HepG2 (cell line): ENCODE results near the gene ACOT6. TPM values are rescaled to one million over a fixed set of nuclear protein-coding genes. Genes with fewer than 3 reads are reported as not detected.

Experiments
- HOXA5 ChIP-seq: sonication (generic); formaldehyde crosslinking; IDR thresholded peaks from 2 replicates; pipeline ENCODE4 v1.4.0; 2020; ENCODE audit warnings: missing genetic modification reagents
- KDM3A ChIP-seq: IDR thresholded peaks from 2 replicates; pipeline ENCODE4 v1.6.1; 2018; ENCODE audit warnings: low read depth, missing compliant biosample characterization
- MBNL3 ChIP-seq: fragments of 250-450 bp; sonication (Bioruptor Pico); conservative IDR thresholded peaks from 2 replicates; pipeline ENCODE4 v1.8.0; 2022; ENCODE audit warnings: mild to moderate bottlenecking, inconsistent platforms
- MEIS2 ChIP-seq: sonication (generic); formaldehyde crosslinking; IDR thresholded peaks from 2 replicates; pipeline ENCODE4 v1.9.0; 2021; ENCODE audit warnings: mild to moderate bottlenecking, missing genetic modification reagents
- MTA3 ChIP-seq: sonication (generic); formaldehyde crosslinking; IDR thresholded peaks from 2 replicates; pipeline ENCODE4 v1.4.0; 2020; ENCODE audit warnings: missing genetic modification reagents
- RFX5 ChIP-seq: IDR thresholded peaks from 2 replicates; pipeline ENCODE4 v1.6.1; 2011; ENCODE audit warnings: low read depth, low read length, improper control_type of control experiment
- SMYD3 ChIP-seq: sonication (generic); formaldehyde crosslinking; IDR thresholded peaks from 2 replicates; pipeline ENCODE4 v1.8.1; 2023; ENCODE audit warnings: mild to moderate bottlenecking, missing genetic modification reagents
- SRSF9 ChIP-seq: fragments of 200-400 bp; formaldehyde crosslinking; IDR thresholded peaks from 2 replicates; pipeline ENCODE4 v1.6.1; 2018; ENCODE audit warnings: borderline replicate concordance, mild to moderate bottlenecking, low read depth, low read length; ENCODE audit not compliant: insufficient read depth, poor library complexity, severe bottlenecking
- ZFYVE20 ChIP-seq: sonication (generic); formaldehyde crosslinking; IDR thresholded peaks from 2 replicates; pipeline ENCODE4 v1.8.0; 2023; ENCODE audit warnings: low read depth, mild to moderate bottlenecking, moderate library complexity, missing genetic modification reagents, borderline replicate concordance
- ZNF253 ChIP-seq: sonication (generic); formaldehyde crosslinking; IDR thresholded peaks from 2 replicates; pipeline ENCODE4 v1.8.0; 2022; ENCODE audit warnings: mild to moderate bottlenecking, missing genetic modification reagents, borderline replicate concordance
- ZNF781 ChIP-seq: sonication (generic); formaldehyde crosslinking; IDR thresholded peaks from 2 replicates; pipeline ENCODE4 v1.5.1; 2020; ENCODE audit warnings: borderline replicate concordance, mild to moderate bottlenecking, missing genetic modification reagents; ENCODE audit errors: not compliant biosample characterization
- ZSCAN21 ChIP-seq: sonication (generic); formaldehyde crosslinking; IDR thresholded peaks from 2 replicates; pipeline ENCODE4 v1.8.0; 2022; ENCODE audit warnings: mild to moderate bottlenecking, missing genetic modification reagents, moderate library complexity, borderline replicate concordance
- polyA plus RNA-seq, 8 experiments: library from polyadenylated mRNA; depleted of rRNA in 3 of 8; stranded (reverse) in 7 of 8; unstranded in 1 of 8; fragments of >200 nt; fragmentation: Illumina TruSeq in 4 of 8; extraction: Trizol in 4 of 8; gene quantifications; 2 replicates each; pipeline versions ENCODE4 v1.2.1 to v1.2.3, GENCODE V29; 2011 to 2016; ENCODE audit warnings: low read depth in 4 of 8, missing spikeins in 1 of 8, mixed read lengths in 1 of 8; ENCODE audit not compliant: insufficient read depth in 1 of 8
- total RNA-seq, 5 experiments: library from RNA; depleted of rRNA; stranded (reverse); fragments of >200 nt; fragmentation: Illumina TruSeq; extraction: Trizol; gene quantifications; 2 replicates each; pipeline ENCODE4 v1.2.3, GENCODE V29; 2016; ENCODE audit warnings: low read depth in 1 of 5
- TF ChIP-seq, protein P1 (sequence below), 2 experiments: sonication (generic) in 1 of 2; formaldehyde crosslinking in 1 of 2; IDR thresholded peaks; 2 replicates each; pipeline versions ENCODE4 v1.5.1 to v1.6.1; 2011 to 2020; ENCODE audit warnings: borderline replicate concordance in 1 of 2, low read depth in 1 of 2, low read length in 1 of 2, mild to moderate bottlenecking in 1 of 2, missing genetic modification reagents in 1 of 2, moderate library complexity in 1 of 2
- TF ChIP-seq, protein P2 (sequence below): sonication (generic); formaldehyde crosslinking; IDR thresholded peaks from 2 replicates; pipeline ENCODE4 v1.8.1; 2023; ENCODE audit warnings: mild to moderate bottlenecking, inconsistent platforms, moderate library complexity, missing genetic modification reagents, borderline replicate concordance
- TF ChIP-seq, protein P3 (sequence below), 2 experiments: fragments of 450-650 bp in 1 of 2; sonication (generic) in 1 of 2; formaldehyde crosslinking; IDR thresholded peaks; 2 replicates each; pipeline versions ENCODE4 v1.5.0 to v1.8.0; 2020 to 2022; ENCODE audit warnings: mild to moderate bottlenecking in 1 of 2, missing genetic modification reagents in 1 of 2
- TF ChIP-seq, protein P4 (sequence below): sonication (generic); formaldehyde crosslinking; conservative IDR thresholded peaks from 2 replicates; pipeline ENCODE4 v1.4.0; 2020; ENCODE audit warnings: mild to moderate bottlenecking, missing genetic modification reagents, moderate library complexity
- TF ChIP-seq, protein P5 (sequence below): sonication (generic); formaldehyde crosslinking; IDR thresholded peaks from 2 replicates; pipeline ENCODE4 v1.5.0; 2020; ENCODE audit warnings: missing genetic modification reagents, mild to moderate bottlenecking, borderline replicate concordance

ACOT6 gene
- total and polyA plus RNA-seq, 2 of the 13 experiments (the other 11 are each of a cell fraction or from before 2014, with no cell fraction given): 0.15 to 0.27 TPM

DNA sequence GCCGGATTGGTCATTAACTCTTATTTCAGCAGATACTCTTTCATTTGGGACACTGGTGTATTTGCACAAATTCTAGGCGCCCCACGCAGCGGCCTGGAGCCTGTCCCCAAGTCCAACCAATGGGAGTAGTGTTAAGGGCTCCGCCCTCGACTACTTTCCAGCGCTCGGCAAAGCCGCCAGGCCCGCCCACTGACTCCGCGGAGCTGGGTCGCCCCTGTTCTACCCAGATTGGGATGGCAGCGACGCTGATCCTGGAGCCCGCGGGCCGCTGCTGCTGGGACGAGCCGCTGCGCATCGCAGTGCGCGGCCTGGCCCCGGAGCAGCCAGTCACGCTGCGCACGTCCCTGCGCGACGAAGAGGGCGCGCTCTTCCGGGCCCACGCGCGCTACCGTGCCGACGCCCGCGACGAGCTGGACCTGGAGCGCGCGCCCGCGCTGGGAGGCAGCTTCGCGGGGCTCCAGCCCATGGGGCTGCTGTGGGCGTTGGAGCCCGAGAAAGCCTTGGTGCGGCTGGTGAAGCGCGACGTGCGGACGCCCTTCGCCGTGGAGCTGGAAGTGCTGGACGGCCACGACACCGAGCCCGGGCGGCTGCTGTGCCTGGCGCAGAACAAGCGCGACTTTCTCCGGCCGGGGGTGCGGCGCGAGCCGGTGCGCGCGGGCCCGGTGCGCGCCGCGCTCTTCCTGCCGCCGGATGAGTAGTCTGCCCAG, at the start of gene ACOT6 (continued):
- TF ChIP-seq, protein P1, sequence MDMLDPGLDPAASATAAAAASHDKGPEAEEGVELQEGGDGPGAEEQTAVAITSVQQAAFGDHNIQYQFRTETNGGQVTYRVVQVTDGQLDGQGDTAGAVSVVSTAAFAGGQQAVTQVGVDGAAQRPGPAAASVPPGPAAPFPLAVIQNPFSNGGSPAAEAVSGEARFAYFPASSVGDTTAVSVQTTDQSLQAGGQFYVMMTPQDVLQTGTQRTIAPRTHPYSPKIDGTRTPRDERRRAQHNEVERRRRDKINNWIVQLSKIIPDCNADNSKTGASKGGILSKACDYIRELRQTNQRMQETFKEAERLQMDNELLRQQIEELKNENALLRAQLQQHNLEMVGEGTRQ (IDR thresholded peaks at IDR 0.05; ENCODE audit: low read depth, low read length): no peak
- TF ChIP-seq, protein P1 (CRISPR knock-in tag; IDR thresholded peaks at IDR 0.05; ENCODE audit: borderline replicate concordance): no peak
- no peak for TF ChIP-seq MTA3 (CRISPR knock-in tag)
- TF ChIP-seq ZSCAN21 (CRISPR knock-in tag): peak; percentile 26; the same call in 1 of the 2 replicates
- no peak for TF ChIP-seq KDM3A
- TF ChIP-seq, protein P2, sequence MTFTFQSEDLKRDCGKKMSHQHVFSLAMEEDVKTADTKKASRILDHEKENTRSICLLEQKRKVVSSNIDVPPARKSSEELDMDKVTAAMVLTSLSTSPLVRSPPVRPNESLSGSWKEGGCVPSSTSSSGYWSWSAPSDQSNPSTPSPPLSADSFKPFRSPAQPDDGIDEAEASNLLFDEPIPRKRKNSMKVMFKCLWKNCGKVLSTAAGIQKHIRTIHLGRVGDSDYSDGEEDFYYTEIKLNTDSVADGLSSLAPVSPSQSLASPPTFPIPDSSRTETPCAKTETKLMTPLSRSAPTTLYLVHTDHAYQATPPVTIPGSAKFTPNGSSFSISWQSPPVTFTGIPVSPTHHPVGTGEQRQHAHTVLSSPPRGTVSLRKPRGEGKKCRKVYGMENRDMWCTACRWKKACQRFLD (CRISPR knock-in tag): 0 out of 2 replicates have a peak, but pooled peaks have one; percentile 54
- TF ChIP-seq, protein P3, sequence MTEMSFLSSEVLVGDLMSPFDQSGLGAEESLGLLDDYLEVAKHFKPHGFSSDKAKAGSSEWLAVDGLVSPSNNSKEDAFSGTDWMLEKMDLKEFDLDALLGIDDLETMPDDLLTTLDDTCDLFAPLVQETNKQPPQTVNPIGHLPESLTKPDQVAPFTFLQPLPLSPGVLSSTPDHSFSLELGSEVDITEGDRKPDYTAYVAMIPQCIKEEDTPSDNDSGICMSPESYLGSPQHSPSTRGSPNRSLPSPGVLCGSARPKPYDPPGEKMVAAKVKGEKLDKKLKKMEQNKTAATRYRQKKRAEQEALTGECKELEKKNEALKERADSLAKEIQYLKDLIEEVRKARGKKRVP (CRISPR knock-in tag; IDR thresholded peaks at IDR 0.05): no peak
- TF ChIP-seq, protein P4, sequence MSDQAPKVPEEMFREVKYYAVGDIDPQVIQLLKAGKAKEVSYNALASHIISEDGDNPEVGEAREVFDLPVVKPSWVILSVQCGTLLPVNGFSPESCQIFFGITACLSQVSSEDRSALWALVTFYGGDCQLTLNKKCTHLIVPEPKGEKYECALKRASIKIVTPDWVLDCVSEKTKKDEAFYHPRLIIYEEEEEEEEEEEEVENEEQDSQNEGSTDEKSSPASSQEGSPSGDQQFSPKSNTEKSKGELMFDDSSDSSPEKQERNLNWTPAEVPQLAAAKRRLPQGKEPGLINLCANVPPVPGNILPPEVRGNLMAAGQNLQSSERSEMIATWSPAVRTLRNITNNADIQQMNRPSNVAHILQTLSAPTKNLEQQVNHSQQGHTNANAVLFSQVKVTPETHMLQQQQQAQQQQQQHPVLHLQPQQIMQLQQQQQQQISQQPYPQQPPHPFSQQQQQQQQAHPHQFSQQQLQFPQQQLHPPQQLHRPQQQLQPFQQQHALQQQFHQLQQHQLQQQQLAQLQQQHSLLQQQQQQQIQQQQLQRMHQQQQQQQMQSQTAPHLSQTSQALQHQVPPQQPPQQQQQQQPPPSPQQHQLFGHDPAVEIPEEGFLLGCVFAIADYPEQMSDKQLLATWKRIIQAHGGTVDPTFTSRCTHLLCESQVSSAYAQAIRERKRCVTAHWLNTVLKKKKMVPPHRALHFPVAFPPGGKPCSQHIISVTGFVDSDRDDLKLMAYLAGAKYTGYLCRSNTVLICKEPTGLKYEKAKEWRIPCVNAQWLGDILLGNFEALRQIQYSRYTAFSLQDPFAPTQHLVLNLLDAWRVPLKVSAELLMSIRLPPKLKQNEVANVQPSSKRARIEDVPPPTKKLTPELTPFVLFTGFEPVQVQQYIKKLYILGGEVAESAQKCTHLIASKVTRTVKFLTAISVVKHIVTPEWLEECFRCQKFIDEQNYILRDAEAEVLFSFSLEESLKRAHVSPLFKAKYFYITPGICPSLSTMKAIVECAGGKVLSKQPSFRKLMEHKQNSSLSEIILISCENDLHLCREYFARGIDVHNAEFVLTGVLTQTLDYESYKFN (CRISPR knock-in tag): 0 out of 2 replicates have a peak, but pooled peaks have one; percentile 30
- no peak for TF ChIP-seq MBNL3
- no peak for TF ChIP-seq ZNF781 (CRISPR knock-in tag)
- TF ChIP-seq, protein P5, sequence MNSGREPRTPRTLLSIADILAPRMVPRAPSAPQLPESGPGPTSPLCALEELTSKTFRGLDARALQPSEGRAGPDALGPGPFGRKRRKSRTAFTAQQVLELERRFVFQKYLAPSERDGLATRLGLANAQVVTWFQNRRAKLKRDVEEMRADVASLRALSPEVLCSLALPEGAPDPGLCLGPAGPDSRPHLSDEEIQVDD (CRISPR knock-in tag): no peak
- peak; percentile 37; the same call in 1 of the 2 replicates for TF ChIP-seq SMYD3 (CRISPR knock-in tag)
- no peak for TF ChIP-seq SRSF9
- TF ChIP-seq ZFYVE20: 0 out of 2 replicates have a peak, but pooled peaks have one; percentile 13
- TF ChIP-seq MEIS2: no peak
- no peak for TF ChIP-seq RFX5
- TF ChIP-seq HOXA5 (CRISPR knock-in tag): 0 out of 2 replicates have a peak, but pooled peaks have one; percentile 12
- no peak for TF ChIP-seq ZNF253 (CRISPR knock-in tag)
